GM18519 (cell line): ENCODE results near the gene TTBK2.
"Not testable (repeated sequence)": the region's sequence is repeated elsewhere in the genome, so short reads cannot be mapped to it uniquely, and the experiment has no call there.

Experiments used
- ATAC-seq: cut with Tn5 transposase; IDR thresholded peaks from one replicate; pipeline ENCODE4 v1.9.1; 2021; ENCODE audit warnings: mild to moderate bottlenecking, moderate library complexity; ENCODE audit not compliant: unreplicated experiment, low FRiP score

TTBK2 gene

GRCh38 chr15:42911058-42911592 is 9.5 kb downstream of the TTBK2 start:
- ATAC-seq = no peak

- no peak for ATAC-seq
Observed at GRCh38 chr15:42908538-42908937, 12.0 kb downstream of the TTBK2 start.

GRCh38 chr15:42903388-42904324 is 16.9 kb downstream of the TTBK2 start:
- ATAC-seq = no peak

- ATAC-seq = not testable (repeated sequence)
Observed at GRCh38 chr15:42893911-42894310, 26.7 kb downstream of the TTBK2 start.

DNA sequence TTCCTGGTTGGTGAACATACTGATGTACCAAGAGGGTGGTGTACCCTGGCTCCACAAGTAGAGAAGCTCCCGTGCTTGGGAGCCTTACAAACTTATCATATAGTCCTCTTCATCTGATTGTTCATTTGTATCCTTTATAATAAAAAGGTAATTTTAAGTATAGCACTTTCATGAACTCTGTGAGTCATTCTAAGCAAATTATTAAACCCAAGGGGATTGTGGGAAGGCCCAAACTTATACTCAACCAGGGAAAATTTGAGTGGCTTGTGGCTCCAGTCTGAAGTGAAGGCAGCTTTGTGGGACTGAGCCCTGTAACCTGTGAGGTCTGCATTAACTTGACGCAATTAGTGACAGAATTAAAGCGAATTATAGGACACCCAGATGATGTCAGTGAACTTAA is 29.0 kb downstream of the TTBK2 start:
- ATAC-seq = no peak

DNA sequence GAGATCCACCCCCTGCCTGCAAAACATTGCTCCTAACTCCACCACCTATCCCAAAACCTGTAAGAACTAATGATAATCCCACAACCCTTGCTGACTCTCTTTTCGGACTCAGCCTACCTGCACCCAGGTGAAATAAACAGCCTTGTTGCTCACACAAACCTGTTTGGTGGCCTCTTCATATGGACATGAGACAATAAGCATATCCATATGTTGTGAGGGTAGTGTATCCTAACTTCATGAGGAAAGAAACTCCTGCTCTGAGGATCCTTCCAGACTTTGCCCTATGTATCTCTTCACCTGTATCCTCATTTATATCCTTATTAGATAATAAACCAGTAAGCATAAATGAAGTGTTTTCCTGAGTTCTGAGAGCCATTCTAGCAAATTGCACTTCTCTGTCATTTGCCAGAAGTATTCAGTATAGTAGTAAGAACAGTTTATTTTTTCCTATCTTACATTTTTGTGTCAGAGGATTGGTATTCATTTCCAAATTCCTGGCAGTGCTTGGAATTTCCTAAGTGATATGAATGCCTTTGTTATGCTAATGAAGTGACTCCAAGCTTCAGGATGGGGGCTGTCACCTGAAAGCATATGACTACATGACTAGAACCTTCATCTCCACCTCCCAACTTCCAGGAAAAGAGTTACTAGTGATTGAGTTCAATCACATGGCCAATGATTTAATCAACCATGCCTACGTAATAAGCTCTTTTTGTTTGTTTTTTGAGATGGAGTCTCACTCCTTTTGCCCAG is 30.2 kb downstream of the TTBK2 start:
- ATAC-seq = no peak

GRCh38 chr15:42887384-42887783 is 33.2 kb downstream of the TTBK2 start:
- ATAC-seq = not testable (repeated sequence)

DNA sequence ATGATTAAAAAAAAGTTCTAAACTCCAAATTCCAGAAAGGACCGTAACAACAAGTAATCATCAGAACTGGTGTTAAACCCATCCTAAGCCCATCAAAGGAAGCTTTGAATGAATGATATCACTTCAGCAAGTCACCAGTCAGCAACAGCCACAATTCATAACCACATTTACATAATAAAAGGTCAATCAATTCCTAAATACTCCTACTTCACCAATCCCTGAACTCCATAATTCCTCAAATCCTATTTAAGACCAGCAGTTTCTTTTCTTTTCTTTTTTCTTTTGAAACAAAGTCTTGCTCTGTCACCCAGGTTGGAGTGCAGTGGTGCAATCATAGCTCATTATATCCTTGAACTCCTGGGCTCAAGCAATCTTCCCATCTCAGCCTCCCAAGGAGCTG is 40.5 kb downstream of the TTBK2 start:
- ATAC-seq = no peak

DNA sequence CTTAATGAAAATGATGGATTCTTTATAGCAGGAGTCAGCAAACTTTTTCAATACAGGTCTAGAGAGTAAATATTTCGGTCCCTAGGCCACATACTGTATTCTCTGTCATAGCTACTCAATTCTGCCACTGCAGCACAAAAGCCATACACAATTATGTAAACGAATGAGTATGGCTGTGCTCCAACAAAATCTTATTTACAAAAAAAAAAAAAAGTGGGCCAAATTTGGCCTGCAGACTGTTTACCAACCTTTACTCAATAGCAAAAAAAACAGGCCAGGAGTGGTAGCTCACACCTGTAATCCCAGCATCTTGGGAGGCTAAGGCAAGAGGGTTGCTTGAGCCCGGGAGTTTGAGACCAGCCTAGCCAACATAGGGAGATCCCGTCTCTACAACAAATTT is 41.1 kb downstream of the TTBK2 start:
- ATAC-seq = no peak

- ATAC-seq = no peak
Observed at GRCh38 chr15:42876224-42876623, 44.4 kb downstream of the TTBK2 start.

GRCh38 chr15:42868683-42869082 is 51.9 kb downstream of the TTBK2 start:
- ATAC-seq = no peak

GRCh38 chr15:42863572-42864239 is 56.9 kb downstream of the TTBK2 start:
- ATAC-seq = no peak

GRCh38 chr15:42858999-42859789 is 61.4 kb downstream of the TTBK2 start:
- ATAC-seq = no peak

DNA sequence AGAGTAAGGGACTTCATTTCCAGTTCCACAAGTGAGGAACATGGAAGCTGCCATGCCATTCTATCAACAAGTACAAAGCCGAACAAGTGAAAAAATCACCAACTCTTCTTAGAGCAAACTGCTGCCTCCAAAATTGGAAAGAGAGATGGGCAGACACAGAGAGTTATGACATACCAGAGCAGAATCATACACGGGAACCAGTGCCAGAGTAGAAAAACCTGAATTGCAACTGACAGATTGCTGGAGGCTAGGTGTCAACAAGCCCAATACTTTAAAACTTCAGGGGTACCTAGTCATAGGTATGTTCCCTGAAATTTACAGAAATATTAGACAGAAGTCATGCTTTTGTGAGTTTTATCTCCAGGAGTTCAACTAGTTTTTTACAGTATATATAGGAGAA is 62.0 kb downstream of the TTBK2 start:
- ATAC-seq = no peak

- ATAC-seq = no peak
Observed at GRCh38 chr15:42854576-42854975, 66.0 kb downstream of the TTBK2 start.

DNA sequence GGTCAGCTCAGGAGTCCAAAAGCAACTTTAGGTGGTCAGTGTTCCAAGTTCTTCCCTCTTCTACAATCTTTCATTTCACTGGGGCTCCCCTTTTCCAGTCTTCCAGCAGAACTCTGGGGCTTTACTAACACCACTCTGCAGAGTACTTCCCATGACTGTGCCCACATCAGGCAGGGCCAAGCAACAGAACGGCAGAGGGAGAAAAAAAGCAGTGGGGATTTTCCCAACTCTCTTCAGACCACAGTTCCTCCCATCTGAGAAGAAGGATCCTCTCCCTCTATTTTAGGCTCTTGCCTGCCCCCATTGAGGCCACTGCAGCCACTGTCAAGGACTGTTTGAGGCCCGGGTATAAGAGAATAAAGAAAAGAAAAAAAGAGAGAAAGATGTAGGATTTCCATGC is 70.7 kb downstream of the TTBK2 start:
- ATAC-seq = no peak

DNA sequence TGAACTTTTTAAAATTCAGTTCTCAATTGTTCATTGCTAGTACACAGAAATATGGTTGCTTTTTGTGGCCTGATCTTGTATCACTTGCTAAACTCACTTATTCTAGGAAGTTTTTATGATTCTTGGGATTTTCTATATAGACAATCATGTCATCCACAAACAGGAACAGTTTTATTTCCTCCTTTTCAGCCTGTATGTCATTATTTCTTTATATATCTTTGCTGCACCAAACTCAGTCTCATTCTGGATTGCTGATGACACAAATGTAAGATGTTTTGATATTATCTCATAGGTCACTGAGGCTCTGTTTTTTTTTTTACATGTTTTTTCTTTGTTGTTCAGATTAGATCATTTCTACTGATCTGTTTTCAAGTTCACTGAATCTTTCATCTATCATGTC is 71.7 kb downstream of the TTBK2 start:
- no peak for ATAC-seq

DNA sequence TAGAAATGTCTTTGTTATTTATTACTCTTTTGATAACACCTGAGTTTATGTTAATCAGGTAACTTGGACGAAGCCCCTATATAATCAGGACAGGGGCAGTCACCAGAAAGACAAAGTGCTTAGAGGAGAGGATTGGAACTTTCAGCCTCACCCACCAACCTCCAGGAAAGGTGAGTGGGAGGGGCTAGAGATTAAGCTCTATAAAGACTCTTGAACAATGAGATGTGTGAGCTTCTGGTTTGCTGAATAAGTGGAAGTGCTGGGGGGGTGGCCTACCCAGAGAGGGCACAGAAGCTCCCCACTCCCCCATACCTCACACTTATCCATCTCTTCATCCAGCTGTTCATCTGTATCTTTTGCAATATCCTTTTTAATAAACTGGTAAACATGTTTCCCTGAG is 73.9 kb downstream of the TTBK2 start:
- ATAC-seq = no peak

DNA sequence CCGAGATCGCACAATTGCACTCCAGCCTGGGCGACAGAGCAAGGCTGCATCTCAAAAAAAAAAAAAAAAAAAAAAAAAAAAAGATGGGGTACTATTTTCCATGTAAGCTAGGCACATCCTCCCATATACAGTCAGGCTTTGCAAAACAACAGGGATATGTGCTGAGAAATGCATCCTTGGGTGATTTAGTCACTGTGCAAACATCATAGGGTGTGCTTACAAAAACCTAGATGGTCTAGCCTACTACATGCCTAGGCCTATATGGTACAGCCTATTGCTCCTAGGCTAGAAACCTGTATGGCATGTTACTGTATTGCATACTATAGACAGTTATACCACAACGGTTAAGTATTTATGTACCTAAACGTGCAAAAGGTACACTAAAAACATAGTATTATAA is 75.0 kb downstream of the TTBK2 start:
- no peak for ATAC-seq

DNA sequence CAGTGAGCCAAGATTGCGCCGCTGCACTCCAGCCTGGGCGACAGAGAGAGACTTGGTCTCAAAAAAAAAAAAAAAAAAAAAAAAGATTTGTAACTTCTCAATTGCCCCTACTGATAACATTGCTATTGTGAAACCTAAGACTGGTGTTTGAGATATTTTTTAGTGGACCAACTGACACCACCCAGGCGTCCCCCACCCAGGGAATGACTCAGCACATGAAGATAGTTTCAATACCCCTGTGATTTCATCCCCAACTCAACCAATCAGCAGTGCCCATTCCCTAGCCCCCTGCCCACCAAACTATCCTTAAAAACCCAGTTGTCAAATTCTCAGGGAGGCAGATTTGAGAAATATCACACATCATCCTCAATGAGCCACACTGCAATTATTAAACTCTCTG is 76.9 kb downstream of the TTBK2 start:
- no peak for ATAC-seq
